Naive thymus-derived CD4-positive, alpha-beta T cell (primary cell): Measurements from ENCODE around the gene ZNF771. TPM values are rescaled to one million over a fixed set of nuclear protein-coding genes. Genes with fewer than 3 reads are reported as not detected.
"Not testable (repeated sequence)": the region's sequence is repeated elsewhere in the genome, so short reads cannot be mapped to it uniquely, and the experiment has no call there.

ENCODE experiments used
- ATAC-seq: fragments of 150-1000 bp; cut with Tn5 transposase; 2 replicates; pipeline ENCODE4 v1.10.0; 2021; ENCODE audit warnings: mild to moderate bottlenecking, moderate library complexity
- CTCF ChIA-PET: fragments of 350-600 bp; sonication (Branson Sonifier 250); formaldehyde crosslinking; loops from one replicate; lab custom pipeline; 2021; ENCODE audit warnings: antibody characterized with exemption; lab: Charles Lee
- POLR2A ChIA-PET: fragments of 350-600 bp; sonication (Branson Sonifier 250); formaldehyde crosslinking; loops from one replicate; lab custom pipeline; 2021; ENCODE audit warnings: antibody characterized with exemption, inconsistent platforms; lab: Charles Lee
- DNase-seq, 9 donors: peaks; one replicate each; pipeline versions ENCODE4 v3.0.0 to v3.0.0-alpha.2; 2020 to 2022; ENCODE audit warnings: mixed read lengths in 1 of 9
- H3K27ac ChIP-seq: one replicate; pipeline ENCODE4 v1.7.0; 2013; ENCODE audit warnings: mild to moderate bottlenecking, low read depth, low read length, moderate library complexity
- H3K27me3 ChIP-seq, 2 donors: one replicate each; pipeline ENCODE4 v1.7.0; 2013; ENCODE audit warnings: low read length in 2 of 2, mild to moderate bottlenecking in 2 of 2, moderate library complexity in 2 of 2; ENCODE audit not compliant: control insufficient read depth in 2 of 2, insufficient read depth in 2 of 2
- H3K36me3 ChIP-seq, 3 experiments: 1 replicate in 2 of 3; 2 replicates in 1 of 3; pipeline ENCODE4 v1.7.0; 2013; ENCODE audit warnings: low read length in 3 of 3, mild to moderate bottlenecking in 3 of 3, moderate library complexity in 1 of 3; ENCODE audit not compliant: insufficient read depth in 3 of 3, control insufficient read depth in 2 of 3
- H3K4me1 ChIP-seq, 2 donors: one replicate each; pipeline ENCODE4 v1.7.0; 2013; ENCODE audit warnings: low read length in 2 of 2, mild to moderate bottlenecking in 2 of 2, moderate library complexity in 1 of 2; ENCODE audit not compliant: control insufficient read depth in 2 of 2, insufficient read depth in 2 of 2
- H3K4me3 ChIP-seq: 2 replicates; pipeline ENCODE4 v1.7.0; 2013; ENCODE audit warnings: mild to moderate bottlenecking, low read length
- H3K9me3 ChIP-seq, 3 experiments: 1 replicate in 2 of 3; 2 replicates in 1 of 3; pipeline ENCODE4 v1.7.0; 2013; ENCODE audit warnings: low read length in 3 of 3; ENCODE audit not compliant: control insufficient read depth in 2 of 3
- H3K27ac Mint-ChIP-seq, 9 donors: one replicate each; pipeline ENCODE4 v1.8.0; 2020 to 2022; ENCODE audit warnings: mixed read lengths in 9 of 9, mild to moderate bottlenecking in 8 of 9, moderate library complexity in 5 of 9, inconsistent platforms in 2 of 9
- H3K27me3 Mint-ChIP-seq, 5 donors: one replicate each; pipeline ENCODE4 v1.8.0; 2021 to 2022; ENCODE audit warnings: mixed read lengths in 5 of 5, mild to moderate bottlenecking in 1 of 5
- H3K36me3 Mint-ChIP-seq, 5 donors: one replicate each; pipeline ENCODE4 v1.8.0; 2020 to 2022; ENCODE audit warnings: mixed read lengths in 5 of 5, mild to moderate bottlenecking in 3 of 5, inconsistent platforms in 1 of 5
- H3K4me1 Mint-ChIP-seq, 7 donors: one replicate each; pipeline ENCODE4 v1.8.0; 2020 to 2022; ENCODE audit warnings: mixed read lengths in 7 of 7, mild to moderate bottlenecking in 3 of 7, inconsistent platforms in 1 of 7
- H3K4me3 Mint-ChIP-seq, 10 donors: one replicate each; pipeline ENCODE4 v1.8.0; 2020 to 2022; ENCODE audit warnings: mild to moderate bottlenecking in 10 of 10, mixed read lengths in 10 of 10, moderate library complexity in 6 of 10, inconsistent platforms in 2 of 10
- H3K9me3 Mint-ChIP-seq, 11 donors: one replicate each; pipeline ENCODE4 v1.8.0; 2020 to 2022; ENCODE audit warnings: mixed read lengths in 11 of 11, mild to moderate bottlenecking in 4 of 11, inconsistent platforms in 1 of 11, moderate library complexity in 1 of 11
- intact Hi-C, 2 donors: fragments of 100-400 bp; cut with micrococcal nuclease; formaldehyde crosslinking; loops; one replicate each; pipeline ENCODE4 v1.15.1; 2023
- polyA plus RNA-seq, 2 donors: library from polyadenylated mRNA; unstranded; fragments of 300-500 nt; fragmentation: Illumina TruSeq; gene quantifications; one replicate each; pipeline ENCODE4 v1.2.3, GENCODE V29; 2021
- total RNA-seq, 6 experiments: library from RNA in 5 of 6; stranded (reverse) in 5 of 6; gene quantifications; 1 replicate in 5 of 6; 2 replicates in 1 of 6; pipeline ENCODE4 v1.2.3 and lab custom pipeline; 2021 to 2026

The ZNF771 gene
- total and polyA plus RNA-seq, 7 experiments from 2014 or later, result 1.2 to 9.4 (median 4.5) TPM

- intact Hi-C loops, result loop anchor here in 1 of 2 donors (5.0 kb wide), 1 partner anchor 186 kb away; no protein-coding TSS in a partner anchor
- Histone ChIP-seq H3K4me3 (peak overlapping the region; percentile 97), H3K36me3 (peaks cover 0 to 5% (median 4%) of the 10 kb centered on the region in 3 experiments), H3K27ac (peak overlapping the region; percentile 92), H3K9me3 (no peaks in the 10 kb centered on the region), H3K4me1 (peaks cover 29 to 43% of the 10 kb centered on the region in 2 donors), H3K27me3 (no peaks in the 10 kb centered on the region)
- CTCF ChIA-PET, result interaction anchor here (0.7 to 2.2 kb wide), 3 partner anchors 27 to 89 kb away, joined by 3 to 7 read pairs (median 4); no protein-coding TSS in a partner anchor
- Mint-ChIP-seq H3K36me3 (peaks cover 5 to 26% (median 19%) of the 10 kb centered on the region in 5 donors), H3K4me1 (peaks cover 35 to 52% (median 47%) of the 10 kb centered on the region in 7 donors), H3K27ac (peak overlapping the region; percentile 90 to 98 (median 96)), H3K4me3 (peak overlapping the region; percentile 85 to 97 (median 95)), H3K27me3 (no peaks in the 10 kb centered on the region), H3K9me3 (peaks cover 0 to 4% (median 2%) of the 10 kb centered on the region in 11 donors)
- ATAC-seq (no peak), DNase-seq (no peak)
- POLR2A ChIA-PET, result interaction anchor here (0.7 to 20.1 kb wide), 7 partner anchors 11 to 122 kb away, joined by 3 to 374 read pairs (median 7); partner anchors contain the start of genes ITGAL and ZNF747
Observed at GRCh38 chr16:30446203-30446595, 38.8 kb downstream of the ZNF771 start.

DNA sequence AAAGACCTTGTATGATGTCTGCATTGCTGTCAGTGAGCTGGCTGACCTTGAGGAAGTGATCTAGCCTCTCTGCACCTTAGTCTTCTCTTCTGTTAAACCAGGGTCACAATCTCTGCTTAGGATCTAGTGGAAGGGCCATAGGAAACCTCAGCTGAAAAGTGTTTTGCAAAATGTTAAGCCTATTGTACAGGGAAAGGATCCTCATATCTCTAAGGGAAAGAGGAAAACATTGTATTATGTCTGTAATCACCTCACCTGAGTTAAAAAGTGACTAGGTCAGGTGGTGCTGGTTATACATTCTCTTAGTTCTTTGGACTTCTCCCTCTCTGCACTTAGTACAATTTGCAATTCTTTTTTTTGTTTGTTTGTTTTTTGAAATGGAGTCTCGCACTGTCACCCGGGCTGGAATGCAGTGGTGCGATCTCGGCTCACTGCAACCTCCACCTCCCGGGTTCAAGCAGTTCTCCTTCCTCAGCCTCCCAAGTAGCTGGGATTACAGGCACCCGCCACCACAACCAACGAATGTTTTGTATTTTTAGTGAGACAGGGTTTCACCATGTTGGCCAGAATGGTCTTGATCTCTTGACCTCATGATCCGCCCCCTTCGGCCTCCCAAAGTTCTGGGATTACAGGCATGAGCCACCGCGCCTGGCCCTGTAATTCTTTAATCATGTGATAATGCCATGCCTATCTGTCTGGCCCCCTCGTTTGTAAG is 40.3 kb downstream of the ZNF771 start:
- DNase-seq (no peak), ATAC-seq (no peak)
- Mint-ChIP-seq H3K4me3 (peak overlapping the region in 1 of 10 donors; percentile 64), H3K27me3 (no peaks in the 10 kb centered on the region), H3K9me3 (peaks cover 0 to 4% (median 2%) of the 10 kb centered on the region in 11 donors), H3K36me3 (peaks cover 5 to 24% (median 19%) of the 10 kb centered on the region in 5 donors), H3K27ac (peak overlapping the region in 2 of 9 donors; percentile 27 to 51), H3K4me1 (peaks cover 39 to 57% (median 53%) of the 10 kb centered on the region in 7 donors)
- Histone ChIP-seq H3K36me3 (peaks cover 0 to 5% (median 4%) of the 10 kb centered on the region in 3 experiments), H3K27ac (no peak overlapping the region), H3K27me3 (no peaks in the 10 kb centered on the region), H3K9me3 (no peaks in the 10 kb centered on the region), H3K4me3 (no peak overlapping the region), H3K4me1 (peaks cover 33 to 47% of the 10 kb centered on the region in 2 donors)
- ChIA-PET POLR2A (interaction anchor here (1.2 to 20.1 kb wide), 5 partner anchors 10 to 88 kb away, joined by 3 to 374 read pairs (median 25); partner anchors contain the start of genes ITGAL and ZNF747), CTCF (interaction anchor here (0.7 to 2.2 kb wide), 3 partner anchors 10 to 88 kb away, joined by 3 to 7 read pairs (median 5); no protein-coding TSS in a partner anchor)
- intact Hi-C loops, result loop anchor here in 1 of 2 donors (5.0 kb wide), 1 partner anchor 185 kb away; no protein-coding TSS in a partner anchor

GRCh38 chr16:30449116-30449435 is 41.7 kb downstream of the ZNF771 start:
- Mint-ChIP-seq H3K27me3 (no peaks in the 10 kb centered on the region), H3K4me3 (no peak overlapping the region), H3K27ac (no peak overlapping the region), H3K9me3 (peaks cover 0 to 2% (median 0%) of the 10 kb centered on the region in 11 donors), H3K36me3 (peaks cover 0 to 13% (median 7%) of the 10 kb centered on the region in 5 donors), H3K4me1 (peaks cover 33 to 54% (median 48%) of the 10 kb centered on the region in 7 donors)
- POLR2A ChIA-PET, result interaction anchor here (0.6 to 20.1 kb wide), 12 partner anchors 12 to 86 kb away, joined by 3 to 374 read pairs (median 6); partner anchors contain the start of genes ITGAL and ZNF747
- intact Hi-C loops, result loop anchor here (1.0 to 5.0 kb wide), 7 partner anchors 9 to 183 kb away; partner anchors contain the start of gene ITGAL (in 1 of the 2)
- peaks cover 32 to 36% of the 10 kb centered on the region in 2 donors for H3K4me1 ChIP-seq
- no peaks in the 10 kb centered on the region for H3K9me3 ChIP-seq
- no peaks in the 10 kb centered on the region for H3K27me3 ChIP-seq
- CTCF ChIA-PET, result interaction anchor here (0.6 to 2.6 kb wide), 22 partner anchors 8 to 248 kb away, joined by 3 to 13 read pairs (median 4); partner anchors contain the start of genes DCTPP1 and ITGAL
- H3K36me3 ChIP-seq, result peaks cover 0 to 5% (median 0%) of the 10 kb centered on the region in 3 experiments
- DNase-seq (no peak), ATAC-seq (no peak)
- no peak overlapping the region for H3K4me3 ChIP-seq
- H3K27ac ChIP-seq, result no peak overlapping the region

DNA sequence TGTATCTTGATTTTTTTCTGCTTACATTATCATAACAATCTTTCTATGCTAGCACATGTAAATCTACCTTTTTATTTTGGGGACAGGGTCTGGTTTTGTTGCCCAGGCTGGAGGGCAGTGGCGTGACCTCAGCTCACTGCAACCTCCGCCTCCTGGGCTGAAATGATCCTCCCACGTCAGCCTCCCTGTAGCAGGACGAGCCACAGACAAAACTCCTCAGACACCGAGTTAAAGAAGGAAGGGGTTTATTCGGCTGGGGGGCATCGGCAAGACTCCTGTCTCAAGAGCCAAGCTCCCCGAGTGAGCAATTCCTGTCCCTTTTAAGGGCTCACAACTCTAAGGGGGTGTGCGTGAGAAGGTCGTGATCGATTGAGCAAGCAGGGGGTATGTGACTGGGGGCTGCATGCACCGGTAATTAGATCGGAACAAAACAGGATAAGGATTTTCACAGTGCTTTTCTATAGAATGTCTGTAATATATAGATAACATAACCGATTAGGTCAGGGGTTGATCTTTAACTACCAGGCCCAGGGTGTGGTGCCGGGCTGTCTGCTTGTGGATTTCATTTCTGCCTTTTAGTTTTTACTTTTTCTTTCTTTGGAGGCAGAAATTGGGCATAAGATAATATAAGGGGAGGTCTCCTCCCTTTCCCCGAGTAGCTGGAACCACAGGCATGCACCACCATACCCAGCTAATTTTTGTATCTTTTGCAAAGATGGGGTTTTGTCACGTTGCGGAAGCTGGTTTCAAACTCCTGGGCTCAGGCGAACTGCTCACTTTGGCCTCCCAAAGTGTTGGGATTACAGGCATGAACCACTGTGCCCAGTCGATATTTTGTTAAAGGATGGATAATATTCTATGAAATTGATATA is 45.5 kb downstream of the ZNF771 start:
- POLR2A ChIA-PET, result interaction anchor here (0.9 to 20.1 kb wide), 4 partner anchors 12 to 38 kb away, joined by 3 to 374 read pairs (median 8); partner anchors contain the start of gene ITGAL
- H3K4me3 ChIP-seq, H3K9me3 ChIP-seq, H3K9me3 Mint-ChIP-seq, DNase-seq, H3K36me3 ChIP-seq, H3K27ac ChIP-seq, ATAC-seq, H3K36me3 Mint-ChIP-seq, CTCF ChIA-PET, H3K27me3 Mint-ChIP-seq, intact Hi-C loops, H3K27me3 ChIP-seq: not testable (repeated sequence)
- Mint-ChIP-seq H3K27ac (peak overlapping the region in 8 of 9 donors; percentile 14 to 82 (median 72)), H3K4me3 (peak overlapping the region in 8 of 10 donors; percentile 3 to 67 (median 50)), H3K4me1 (peaks cover 27 to 66% (median 50%) of the 10 kb centered on the region in 7 donors)
- peaks cover 26 to 30% of the 10 kb centered on the region in 2 donors for H3K4me1 ChIP-seq

GRCh38 chr16:30456302-30456701 is 48.9 kb downstream of the ZNF771 start:
- H3K36me3 ChIP-seq, result no peaks in the 10 kb centered on the region
- ChIA-PET POLR2A (interaction anchor here (0.6 to 20.1 kb wide), 9 partner anchors 11 to 1539 kb away, joined by 3 to 374 read pairs (median 4); partner anchors contain the start of genes DCTPP1, ITGAL, SEPHS2 and ZNF688), CTCF (interaction anchor here (0.6 to 3.6 kb wide), 5 partner anchors 15 to 80 kb away, joined by 3 to 17 read pairs (median 4); partner anchors contain the start of gene ZNF747)
- Mint-ChIP-seq H3K27me3 (peaks cover 0 to 2% (median 0%) of the 10 kb centered on the region in 5 donors), H3K36me3 (peaks cover 0 to 4% (median 0%) of the 10 kb centered on the region in 5 donors), H3K27ac (peak overlapping the region in 4 of 9 donors; percentile 59 to 96 (median 83)), H3K4me1 (peaks cover 35 to 71% (median 52%) of the 10 kb centered on the region in 7 donors), H3K4me3 (peak overlapping the region in 2 of 10 donors; percentile 27 to 46), H3K9me3 (no peaks in the 10 kb centered on the region)
- intact Hi-C loops, result no loop called here
- peaks cover 28 to 29% of the 10 kb centered on the region in 2 donors for H3K4me1 ChIP-seq
- no peak overlapping the region for H3K27ac ChIP-seq
- ATAC-seq (no peak), DNase-seq (no peak)
- H3K4me3 ChIP-seq, result no peak overlapping the region
- no peaks in the 10 kb centered on the region for H3K27me3 ChIP-seq
- H3K9me3 ChIP-seq, result no peaks in the 10 kb centered on the region
